H1 (cell line): Measurements from ENCODE around the gene SLC4A1. TPM values are rescaled to one million over a fixed set of nuclear protein-coding genes. Genes with fewer than 3 reads are reported as not detected.

ENCODE experiments used
- CTCF ChIA-PET: fragments of 300-600 bp; sonication (Branson Sonifier 250); formaldehyde crosslinking; loops from one replicate; lab custom pipeline; 2021; ENCODE audit not compliant: partially characterized antibody; lab: Charles Lee
- POLR2A ChIA-PET: fragments of 300-600 bp; sonication (Branson Sonifier 250); formaldehyde crosslinking; loops from one replicate; lab custom pipeline; 2021; ENCODE audit warnings: inconsistent platforms; ENCODE audit not compliant: partially characterized antibody; lab: Charles Lee
- DNase-seq, 2 experiments: peaks; one replicate each; pipeline versions ENCODE4 v3.0.0 to v3.0.0-alpha.2; 2010 to 2022; ENCODE audit warnings: low spot score in 2 of 2, low read depth in 1 of 2, mixed read lengths in 1 of 2
- FAIRE-seq: peaks from 2 replicates; lab custom pipeline; 2011; peaks lifted over from hg19 to GRCh38; lab: Jason Lieb, UNC
- H2AFZ ChIP-seq: 2 replicates; pipeline ENCODE4 v1.8.1; 2012; ENCODE audit warnings: low read length, inconsistent platforms
- H2AK5ac ChIP-seq: 2 replicates; pipeline ENCODE4 v1.6.1; 2013; ENCODE audit warnings: low read depth, low read length
- H2BK120ac ChIP-seq: replicated peaks from 2 replicates; pipeline ENCODE3; 2013; ENCODE audit warnings: low read depth, low read length, inconsistent platforms
- H2BK12ac ChIP-seq: 2 replicates; pipeline ENCODE4 v1.6.1; 2013; ENCODE audit warnings: low read depth, low read length
- H2BK15ac ChIP-seq: 2 replicates; pipeline ENCODE4 v1.6.1; 2013; ENCODE audit warnings: low read length
- H2BK20ac ChIP-seq: 2 replicates; pipeline ENCODE4 v1.6.1; 2013; ENCODE audit warnings: low read length
- H2BK5ac ChIP-seq: 2 replicates; pipeline ENCODE4 v1.6.1; 2013; ENCODE audit warnings: low read depth, low read length
- H3K14ac ChIP-seq: 2 replicates; pipeline ENCODE4 v1.6.1; 2013; ENCODE audit warnings: inconsistent platforms; ENCODE audit not compliant: insufficient read length
- H3K18ac ChIP-seq: 2 replicates; pipeline ENCODE4 v1.6.1; 2013; ENCODE audit warnings: low read length; ENCODE audit errors: extremely low read depth
- H3K23ac ChIP-seq: 2 replicates; pipeline ENCODE4 v1.6.1; 2013; ENCODE audit warnings: inconsistent platforms; ENCODE audit not compliant: insufficient read length
- H3K23me2 ChIP-seq: 2 replicates; pipeline ENCODE4 v1.6.1; 2013; ENCODE audit warnings: low read depth, low read length
- H3K27ac ChIP-seq: 2 replicates; pipeline ENCODE4 v1.6.1; 2011; ENCODE audit warnings: low read depth, low read length, inconsistent platforms
- H3K27me3 ChIP-seq, 4 experiments: replicated peaks in 1 of 4; 1 replicate in 1 of 4; 2 replicates in 3 of 4; pipeline versions ENCODE4 v1.6.1 to v1.8.1; 2011 to 2013; ENCODE audit warnings: low read length in 3 of 4, mild to moderate bottlenecking in 3 of 4, inconsistent platforms in 2 of 4, mixed read lengths in 2 of 4, moderate library complexity in 1 of 4; ENCODE audit not compliant: control insufficient read depth in 3 of 4, insufficient read depth in 3 of 4; ENCODE audit errors: extremely low read depth in 1 of 4
- H3K36me3 ChIP-seq, 4 experiments: 2 replicates each; pipeline versions ENCODE4 v1.6.1 to v1.8.1; 2011 to 2013; ENCODE audit warnings: mild to moderate bottlenecking in 4 of 4, low read length in 3 of 4, moderate library complexity in 2 of 4, control low read depth in 1 of 4, inconsistent platforms in 1 of 4; ENCODE audit not compliant: insufficient read depth in 4 of 4, control insufficient read depth in 2 of 4
- H3K4ac ChIP-seq: replicated peaks from 2 replicates; pipeline ENCODE3; 2013; ENCODE audit warnings: low read length, low read depth, mixed read lengths, inconsistent platforms; ENCODE audit not compliant: insufficient read length
- H3K4me1 ChIP-seq, 4 experiments: replicated peaks in 1 of 4; 1 replicate in 1 of 4; 2 replicates in 3 of 4; pipeline versions ENCODE4 v1.6.1 to v1.8.1; 2011 to 2013; ENCODE audit warnings: low read length in 3 of 4, inconsistent platforms in 2 of 4, mixed read lengths in 1 of 4; ENCODE audit not compliant: insufficient read depth in 4 of 4, control insufficient read depth in 3 of 4
- H3K4me2 ChIP-seq, 2 experiments: 2 replicates each; pipeline versions ENCODE4 v1.6.1 to v1.8.1; 2011 to 2013; ENCODE audit warnings: low read depth in 2 of 2, low read length in 2 of 2, control low read depth in 1 of 2, inconsistent platforms in 1 of 2, mild to moderate bottlenecking in 1 of 2; ENCODE audit not compliant: insufficient read depth in 1 of 2
- H3K4me3 ChIP-seq, 4 experiments: fragments of 200-600, 300-600 bp in 1 of 4; sonication (generic), shearing (Covaris generic), sonication (Bioruptor Twin) in 1 of 4; 2 replicates each; pipeline versions ENCODE4 v1.5.1 to v1.8.1; 2011 to 2016; ENCODE audit warnings: low read length in 4 of 4, low read depth in 3 of 4, control low read depth in 2 of 4, inconsistent platforms in 2 of 4, mild to moderate bottlenecking in 2 of 4, mixed read lengths in 1 of 4, moderate library complexity in 1 of 4; ENCODE audit not compliant: insufficient read depth in 2 of 4; ENCODE audit errors: extremely low read depth in 1 of 4
- H3K56ac ChIP-seq: replicated peaks from 2 replicates; pipeline ENCODE3; 2013; ENCODE audit warnings: low read depth, mild to moderate bottlenecking, mixed read lengths, low read length, inconsistent platforms; ENCODE audit not compliant: insufficient read length
- H3K79me1 ChIP-seq: 2 replicates; pipeline ENCODE4 v1.6.1; 2013; ENCODE audit warnings: low read depth, low read length, control low read depth
- H3K79me2 ChIP-seq, 2 experiments: 2 replicates each; pipeline versions ENCODE4 v1.6.1 to v1.8.1; 2012 to 2013; ENCODE audit warnings: low read length in 2 of 2, mild to moderate bottlenecking in 2 of 2, inconsistent platforms in 1 of 2; ENCODE audit not compliant: insufficient read depth in 2 of 2, control insufficient read depth in 1 of 2
- H3K9ac ChIP-seq, 4 experiments: replicated peaks in 1 of 4; 1 replicate in 1 of 4; 2 replicates in 3 of 4; pipeline versions ENCODE4 v1.6.1 to v1.8.1; 2011 to 2013; ENCODE audit warnings: low read depth in 3 of 4, low read length in 3 of 4, control low read depth in 2 of 4, mild to moderate bottlenecking in 2 of 4, moderate library complexity in 2 of 4, inconsistent platforms in 1 of 4; ENCODE audit errors: extremely low read depth in 1 of 4
- H3K9me3 ChIP-seq, 2 experiments: 2 replicates each; pipeline versions ENCODE4 v1.6.1 to v1.8.1; 2012 to 2013; ENCODE audit warnings: mild to moderate bottlenecking in 2 of 2, moderate library complexity in 2 of 2, control low read depth in 1 of 2, inconsistent platforms in 1 of 2, low read depth in 1 of 2, low read length in 1 of 2, mixed read lengths in 1 of 2; ENCODE audit not compliant: insufficient read depth in 2 of 2
- H4K20me1 ChIP-seq, 2 experiments: replicated peaks in 1 of 2; 2 replicates each; pipeline versions ENCODE3 to v1.8.1; 2011 to 2013; ENCODE audit warnings: inconsistent platforms in 2 of 2, low read length in 2 of 2, mild to moderate bottlenecking in 1 of 2; ENCODE audit not compliant: insufficient read depth in 2 of 2, control insufficient read depth in 1 of 2
- H4K5ac ChIP-seq: 2 replicates; pipeline ENCODE4 v1.6.1; 2013; ENCODE audit warnings: low read length, low read depth, mixed read lengths, inconsistent platforms; ENCODE audit not compliant: insufficient read length
- H4K8ac ChIP-seq: 2 replicates; pipeline ENCODE4 v1.8.0; 2013; ENCODE audit warnings: mild to moderate bottlenecking, moderate library complexity, low read length, inconsistent platforms; ENCODE audit not compliant: insufficient read depth; ENCODE audit errors: extremely low read depth
- H4K91ac ChIP-seq: replicated peaks from 2 replicates; pipeline ENCODE3; 2013; ENCODE audit warnings: low read length, mixed read lengths, inconsistent platforms; ENCODE audit not compliant: insufficient read length
- ASH2L ChIP-seq: fragments of 200-600, 300-600 bp; sonication (generic); IDR thresholded peaks from one replicate; pipeline ENCODE4 v1.7.1; 2017; ENCODE audit warnings: low read length
- CHD2 ChIP-seq: IDR thresholded peaks from 2 replicates; pipeline ENCODE4 v1.6.1; 2012; ENCODE audit warnings: low read length, improper control_type of control experiment
- EGR1 ChIP-seq: IDR thresholded peaks from 2 replicates; pipeline ENCODE4 v1.6.1; 2011; ENCODE audit warnings: low read depth, low read length, borderline replicate concordance
- HDAC6 ChIP-seq: IDR thresholded peaks from one replicate; pipeline ENCODE4 v1.7.1; 2012; ENCODE audit warnings: low read depth, mild to moderate bottlenecking, inconsistent platforms, low read length, moderate library complexity
- KDM4A ChIP-seq: IDR thresholded peaks from one replicate; pipeline ENCODE4 v1.7.1; 2012; ENCODE audit warnings: low read depth, mild to moderate bottlenecking, moderate library complexity, low read length, inconsistent platforms; ENCODE audit not compliant: severe bottlenecking
- KDM5A ChIP-seq: fragments of 200-600 bp; IDR thresholded peaks from 2 replicates; pipeline ENCODE4 v1.7.1; 2012; ENCODE audit warnings: mild to moderate bottlenecking, low read length, inconsistent platforms, mixed read lengths
- MAFK ChIP-seq: IDR thresholded peaks from 2 replicates; pipeline ENCODE4 v1.6.1; 2012; ENCODE audit warnings: low read depth, mild to moderate bottlenecking, improper control_type of control experiment, low read length
- PHF8 ChIP-seq: fragments of 200-600 bp; sonication (generic); conservative IDR thresholded peaks from 2 replicates; pipeline ENCODE4 v1.7.1; 2012; ENCODE audit warnings: low read depth, mild to moderate bottlenecking, inconsistent platforms, low read length, moderate library complexity
- POU5F1 ChIP-seq: IDR thresholded peaks from 2 replicates; pipeline ENCODE4 v1.6.1; 2011; ENCODE audit warnings: low read depth, mild to moderate bottlenecking, low read length, moderate library complexity
- RXRA ChIP-seq: IDR thresholded peaks from 2 replicates; pipeline ENCODE4 v1.6.1; 2011; ENCODE audit warnings: low read depth, mild to moderate bottlenecking, low read length, moderate library complexity; ENCODE audit not compliant: insufficient read depth
- SAP30 ChIP-seq: fragments of 300-600 bp; sonication (generic); IDR thresholded peaks from 2 replicates; pipeline ENCODE4 v1.7.1; 2012; ENCODE audit warnings: low read length, moderate library complexity, mild to moderate bottlenecking, inconsistent platforms; ENCODE audit not compliant: insufficient read depth, insufficient replicate concordance
- TAF1 ChIP-seq: IDR thresholded peaks from 2 replicates; pipeline ENCODE4 v1.6.1; 2011; ENCODE audit warnings: mild to moderate bottlenecking, low read depth, low read length
- WGBS, 2 experiments: shearing (Covaris generic) in 1 of 2; methylation state at CpG; one replicate each; pipeline versions ENCODE4 v1.1.6 to v1.1.7; 2013 to 2015; ENCODE audit warnings: low lambda C conversion rate in 2 of 2, mixed read lengths in 2 of 2, inconsistent platforms in 1 of 2, low coverage in 1 of 2, missing lambda C conversion rate in 1 of 2; ENCODE audit not compliant: insufficient replicate concordance in 2 of 2, insufficient coverage in 1 of 2, insufficient read length in 1 of 2; ENCODE audit errors: extremely low coverage in 1 of 2, missing lambda C conversion rate in 1 of 2; 5-methylcytosine and 5-hydroxymethylcytosine counted together
- polyA plus RNA-seq, 7 experiments: library from polyadenylated mRNA; depleted of rRNA in 3 of 7; stranded (reverse) in 5 of 7; unstranded in 2 of 7; fragments of >200 nt in 5 of 7; fragments of 200-250 nt in 2 of 7; gene quantifications; 1 replicate in 5 of 7; 2 replicates in 1 of 7; 4 replicates in 1 of 7; pipeline versions ENCODE4 v1.2.1 to v1.2.3, GENCODE V29; 2011 to 2013; ENCODE audit warnings: missing spikeins in 2 of 7, mixed read lengths in 2 of 7
- total RNA-seq: library from RNA; stranded (reverse); fragmentation: NEBNext Ultra II Directional; extraction: Animal tissue kit (Norgen Biotek cat#: 25700); gene quantifications from 2 replicates; pipeline ENCODE4 v1.2.1, GENCODE V29; 2021

Gene SLC4A1
- total and polyA plus RNA-seq, 2 of the 8 experiments (the other 6 are each of a cell fraction or from before 2014, with no cell fraction given), result 0.08 TPM; not detected in 1

DNA sequence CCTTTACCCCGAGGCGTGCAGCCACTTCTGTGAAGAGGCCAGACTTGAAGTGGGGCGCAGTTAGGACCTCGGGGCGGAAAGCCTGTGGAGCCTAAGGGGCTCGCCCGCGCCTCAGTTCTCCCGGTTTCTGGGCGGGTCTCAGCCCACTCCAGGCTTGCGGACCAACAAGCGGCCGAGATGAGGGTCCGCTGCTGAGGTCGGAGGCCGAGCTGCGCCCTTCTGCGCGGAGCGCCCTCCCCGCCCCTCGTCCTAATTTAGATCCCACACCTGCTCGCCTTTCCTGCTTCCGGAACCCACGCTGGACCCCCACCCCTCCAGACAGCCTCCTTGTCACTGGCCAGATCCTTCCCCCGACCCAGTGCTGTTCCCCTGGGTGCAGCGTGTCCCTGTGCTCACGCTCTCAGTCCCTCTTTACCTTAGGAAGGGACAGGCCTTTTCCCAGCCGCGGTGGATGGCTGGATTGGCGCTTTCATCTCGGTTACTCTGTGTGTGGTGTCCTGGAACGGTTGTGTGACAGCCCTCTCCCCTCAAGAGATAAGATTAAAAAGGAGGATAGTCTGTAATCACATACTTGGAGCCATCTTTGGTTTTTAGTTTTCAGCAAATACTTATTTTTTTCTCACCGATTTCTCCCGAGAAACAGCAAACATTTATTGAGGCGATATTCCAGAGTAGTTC, 67.3 kb downstream of the SLC4A1 start:
- no peak for DNase-seq
- peak overlapping the region; percentile 95 for H3K18ac ChIP-seq
- H3K56ac ChIP-seq, result peak overlapping the region; percentile 94
- H2AK5ac ChIP-seq, result no peak overlapping the region
- peak overlapping the region; percentile 89; the same call in 1 of the 2 replicates for H2BK5ac ChIP-seq
- peak overlapping the region; percentile 77; the same call in 1 of the 2 replicates for H2BK15ac ChIP-seq
- peak overlapping the region; percentile 59 to 98 (median 78) for H3K4me3 ChIP-seq
- H3K36me3 ChIP-seq, result peaks cover 3 to 12% (median 6%) of the 10 kb centered on the region in 4 experiments
- peaks cover 0 to 24% of the 10 kb centered on the region in 2 experiments; a peak in 3 of 4 replicates for H3K79me2 ChIP-seq
- no peak overlapping the region for H2BK120ac ChIP-seq
- H3K4me1 ChIP-seq, result peaks cover 3 to 23% (median 8%) of the 10 kb centered on the region in 4 experiments
- FAIRE-seq, result no peak
- no peaks in the 10 kb centered on the region for H3K9me3 ChIP-seq
- H3K27ac ChIP-seq, result peak overlapping the region; percentile 66
- peak overlapping the region; percentile 69 for H4K5ac ChIP-seq
- CTCF ChIA-PET, result interaction anchor here (1.0 to 1.9 kb wide), 4 partner anchors 10 to 131 kb away, joined by 5 to 13 read pairs (median 5); no protein-coding TSS in a partner anchor
- no peak overlapping the region for H3K23ac ChIP-seq
- H2AFZ ChIP-seq, result no peak overlapping the region
- no peaks in the 10 kb centered on the region for H3K27me3 ChIP-seq
- H3K79me1 ChIP-seq, result no peaks in the 10 kb centered on the region; the same call in 1 of the 2 replicates
- 13% methylated on average over 23 of the region's 36 CpGs; no CpG with 5 or more reads in 1 of the 2 experiments for WGBS, 2 experiments
- peak overlapping the region; percentile 46; the same call in 1 of the 2 replicates for H2BK12ac ChIP-seq
- peak overlapping the region; percentile 94; the same call in 1 of the 2 replicates for H4K8ac ChIP-seq
- H3K4ac ChIP-seq, result peak overlapping the region; percentile 71
- no peak overlapping the region for H2BK20ac ChIP-seq
- POLR2A ChIA-PET, result interaction anchor here (1.0 to 8.5 kb wide), 8 partner anchors 11 to 125 kb away, joined by 3 to 78 read pairs (median 6); partner anchors contain the start of genes TMUB2 and UBTF
- H3K9ac ChIP-seq, result peak overlapping the region; percentile 55 to 77 (median 70)
- H3K4me2 ChIP-seq, result peak overlapping the region; percentile 81 to 94
- H3K14ac ChIP-seq, result peak overlapping the region; percentile 37
- peaks cover 10% of the 10 kb centered on the region for H3K23me2 ChIP-seq
- peaks cover 0 to 6% of the 10 kb centered on the region in 2 experiments for H4K20me1 ChIP-seq
- peak overlapping the region; percentile 72 for H4K91ac ChIP-seq
- TF ChIP-seq MAFK (no peak), SAP30 (no peak), ASH2L (peak; percentile 53), KDM5A (peak; percentile 37; the same call in 1 of the 2 replicates), EGR1 (no peak), PHF8 (peak; percentile 66), HDAC6 (no peak), POU5F1 (no peak), RXRA (no peak), TAF1 (0 out of 2 replicates have a peak, but pooled peaks have one; percentile 50), KDM4A (no peak), CHD2 (no peak)
